B cell (primary cell): ENCODE data around the gene ZNF729. TPM values are rescaled to one million over a fixed set of nuclear protein-coding genes. Genes with fewer than 3 reads are reported as not detected.

Source experiments
- ATAC-seq: fragments of 200-7000 bp; cut with Tn5 transposase; one replicate; pipeline ENCODE4 v1.10.0; 2021; ENCODE audit warnings: low read depth, mild to moderate bottlenecking, moderate number of reproducible peaks, moderate library complexity
- CTCF ChIA-PET: fragments of 350-600 bp; sonication (Branson Sonifier 250); formaldehyde crosslinking; loops from one replicate; lab custom pipeline; 2021; ENCODE audit warnings: antibody characterized with exemption, inconsistent platforms; lab: Charles Lee
- POLR2A ChIA-PET: fragments of 350-600 bp; sonication (Branson Sonifier 250); formaldehyde crosslinking; loops from one replicate; lab custom pipeline; 2021; ENCODE audit warnings: antibody characterized with exemption; lab: Charles Lee
- DNase-seq: peaks from one replicate; pipeline ENCODE4 v3.0.0; 2013
- H2AFZ ChIP-seq: 2 replicates; pipeline ENCODE4 v1.6.1; 2012; ENCODE audit warnings: mild to moderate bottlenecking, low read depth, low read length; ENCODE audit not compliant: insufficient read depth, poor library complexity, severe bottlenecking
- H3K27ac ChIP-seq, 2 donors: 1 replicate in 1 of 2; 2 replicates in 1 of 2; pipeline ENCODE4 v1.5.1; 2012 to 2013; ENCODE audit warnings: low read length in 2 of 2, mild to moderate bottlenecking in 2 of 2, moderate library complexity in 1 of 2
- H3K27me3 ChIP-seq, 4 experiments: fragments of 200-600 bp in 1 of 4; sonication (generic) in 1 of 4; replicated peaks in 1 of 4; 1 replicate in 2 of 4; 2 replicates in 2 of 4; pipeline versions ENCODE4 v1.6.1 to v1.7.0; 2013 to 2016; ENCODE audit warnings: low read length in 3 of 4, mild to moderate bottlenecking in 2 of 4, mixed read lengths in 1 of 4, moderate library complexity in 1 of 4; ENCODE audit not compliant: insufficient read depth in 4 of 4, control insufficient read depth in 3 of 4; ENCODE audit errors: control extremely low read depth in 1 of 4
- H3K36me3 ChIP-seq, 2 experiments: replicated peaks in 1 of 2; 1 replicate in 1 of 2; 2 replicates in 1 of 2; pipeline versions ENCODE4 v1.6.1 to v1.7.1; 2013; ENCODE audit warnings: low read length in 1 of 2; ENCODE audit not compliant: insufficient read depth in 2 of 2, control insufficient read depth in 1 of 2; ENCODE audit errors: control extremely low read depth in 1 of 2, extremely low read depth in 1 of 2
- H3K4me1 ChIP-seq, 2 donors: fragments of 200-600 bp in 1 of 2; sonication (generic) in 1 of 2; 1 replicate in 1 of 2; 2 replicates in 1 of 2; pipeline versions ENCODE4 v1.5.1 to v1.6.1; 2013 to 2017; ENCODE audit warnings: low read length in 2 of 2; ENCODE audit not compliant: control insufficient read depth in 2 of 2, insufficient read depth in 2 of 2
- H3K4me2 ChIP-seq: replicated peaks from 2 replicates; pipeline ENCODE3; 2012; ENCODE audit warnings: mild to moderate bottlenecking, low read depth, low read length; ENCODE audit not compliant: poor library complexity, severe bottlenecking
- H3K4me3 ChIP-seq, 5 experiments: fragments of 200-600 bp in 1 of 5; sonication (generic) in 1 of 5; 1 replicate in 3 of 5; 2 replicates in 2 of 5; pipeline versions ENCODE4 v1.5.1 to v1.7.0; 2011 to 2016; ENCODE audit warnings: low read length in 4 of 5, mild to moderate bottlenecking in 4 of 5, low read depth in 2 of 5, control low read depth in 1 of 5, moderate library complexity in 1 of 5; ENCODE audit not compliant: insufficient read depth in 1 of 5; ENCODE audit errors: control extremely low read depth in 1 of 5, extremely low read depth in 1 of 5
- H3K79me2 ChIP-seq: fragments of 200-600 bp; sonication (generic); one replicate; pipeline ENCODE4 v1.6.0; 2016; ENCODE audit warnings: low read length; ENCODE audit not compliant: control insufficient read depth, insufficient read depth
- H3K9ac ChIP-seq: fragments of 200-600 bp; sonication (generic); 2 replicates; pipeline ENCODE4 v1.6.1; 2017; ENCODE audit warnings: mild to moderate bottlenecking, low read length, moderate library complexity
- H3K9me3 ChIP-seq, 3 donors: one replicate each; pipeline versions ENCODE4 v1.6.1 to v1.7.1; 2013; ENCODE audit warnings: low read length in 2 of 3; ENCODE audit not compliant: control insufficient read depth in 2 of 3, insufficient read depth in 1 of 3; ENCODE audit errors: control extremely low read depth in 1 of 3
- H4K20me1 ChIP-seq: 2 replicates; pipeline ENCODE4 v1.6.0; 2012; ENCODE audit warnings: mild to moderate bottlenecking, low read length; ENCODE audit not compliant: insufficient read depth, control insufficient read depth, poor library complexity, severe bottlenecking
- H3K27ac Mint-ChIP-seq: one replicate; pipeline ENCODE4 v1.8.0; 2021; ENCODE audit warnings: mixed read lengths
- H3K27me3 Mint-ChIP-seq: one replicate; pipeline ENCODE4 v1.8.0; 2021; ENCODE audit warnings: mixed read lengths
- H3K4me1 Mint-ChIP-seq: one replicate; pipeline ENCODE4 v1.8.0; 2021; ENCODE audit warnings: mixed read lengths
- H3K4me3 Mint-ChIP-seq: one replicate; pipeline ENCODE4 v1.8.0; 2021; ENCODE audit warnings: mixed read lengths
- H3K9me3 Mint-ChIP-seq: one replicate; pipeline ENCODE4 v1.8.0; 2022; ENCODE audit warnings: mixed read lengths; ENCODE audit not compliant: insufficient read depth
- CTCF ChIP-seq: fragments of 200-600 bp; IDR thresholded peaks from one replicate; pipeline ENCODE4 v1.8.0; 2022; ENCODE audit warnings: antibody characterized with exemption, mild to moderate bottlenecking
- EZH2 ChIP-seq: IDR thresholded peaks from 2 replicates; pipeline ENCODE4 v1.6.1; 2012; ENCODE audit warnings: borderline replicate concordance, low read depth, mild to moderate bottlenecking, moderate library complexity, low read length; ENCODE audit not compliant: insufficient read depth, poor library complexity, severe bottlenecking
- WGBS: methylation state at CpG from one replicate; pipeline ENCODE4 v1.1.5; 2013; ENCODE audit warnings: missing lambda C conversion rate; ENCODE audit not compliant: insufficient coverage; 5-methylcytosine and 5-hydroxymethylcytosine counted together
- intact Hi-C: fragments of 100-400 bp; cut with micrococcal nuclease; formaldehyde crosslinking; loops from one replicate; pipeline ENCODE4 v1.10.0; 2022
- polyA plus RNA-seq: library from polyadenylated mRNA; depleted of rRNA; stranded (reverse); fragments of >200 nt; gene quantifications from 2 replicates; pipeline ENCODE4 v1.2.3, GENCODE V29; 2012
- small RNA-seq: library from RNA; depleted of rRNA; stranded (forward); fragments of <200 nt; gene quantifications from one replicate; pipeline ENCODE3, GENCODE V24; 2012; ENCODE audit warnings: low replicate concordance, low read depth; ENCODE audit not compliant: insufficient read length
- total RNA-seq, 2 donors: library from RNA; stranded (reverse); fragments of 120-200 nt in 1 of 2; gene quantifications; 1 replicate in 1 of 2; 2 replicates in 1 of 2; pipeline versions ENCODE4 v1.2.3 to v1.2.4, GENCODE V29; 2013 to 2022

Gene ZNF729
- total and polyA plus RNA-seq, 2 donors (not counting 1 experiment from before 2014, with no cell fraction given) = not detected

DNA sequence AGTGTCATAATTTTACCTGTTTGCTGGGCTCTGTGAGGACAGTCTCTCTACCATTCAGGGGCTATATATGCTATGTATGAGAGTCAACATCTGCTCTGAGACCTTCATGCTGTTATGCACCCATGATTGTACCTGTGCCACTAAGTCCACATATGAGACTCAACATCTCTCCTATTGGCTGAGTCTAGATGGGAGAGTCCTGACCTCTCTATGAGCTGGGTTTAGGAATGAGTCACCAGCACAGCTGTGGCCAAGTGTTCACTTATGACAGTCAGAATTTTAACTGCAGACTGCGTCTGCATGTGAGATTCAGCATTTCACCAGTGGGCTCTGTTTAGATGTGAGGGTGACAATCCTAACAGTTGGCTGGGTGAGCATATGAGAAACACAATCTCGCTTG, 49.5 kb downstream of the ZNF729 start:
- Mint-ChIP-seq H3K4me1 (no peaks in the 10 kb centered on the region), H3K4me3 (no peak overlapping the region), H3K27me3 (no peaks in the 10 kb centered on the region), H3K27ac (no peak overlapping the region), H3K9me3 (peaks cover 17% of the 10 kb centered on the region)
- DNase-seq (no peak), ATAC-seq (no peak)
- ChIA-PET POLR2A (no interaction called here), CTCF (no interaction called here)
- peaks cover 1 to 4% (median 3%) of the 10 kb centered on the region in 3 donors for H3K9me3 ChIP-seq
- no peaks in the 10 kb centered on the region for H3K27me3 ChIP-seq
- no peaks in the 10 kb centered on the region for H4K20me1 ChIP-seq
- intact Hi-C loops = no loop called here
- no peak overlapping the region for H3K27ac ChIP-seq
- WGBS = 90% methylated on average over 1 of the region's 2 CpGs
- H3K4me2 ChIP-seq = no peak overlapping the region
- no peak overlapping the region for H3K4me3 ChIP-seq
- no peak overlapping the region for H3K9ac ChIP-seq
- no peaks in the 10 kb centered on the region for H3K36me3 ChIP-seq
- H3K79me2 ChIP-seq = no peaks in the 10 kb centered on the region
- TF ChIP-seq EZH2 = no peak
- TF ChIP-seq CTCF = no peak
- H3K4me1 ChIP-seq = no peaks in the 10 kb centered on the region
- no peak overlapping the region for H2AFZ ChIP-seq

- no peak overlapping the region for H3K27ac Mint-ChIP-seq
- no peaks in the 10 kb centered on the region for H3K4me1 Mint-ChIP-seq
- Histone ChIP-seq H2AFZ (no peak overlapping the region), H3K9me3 (peaks cover 0 to 22% (median 2%) of the 10 kb centered on the region in 3 donors), H3K36me3 (no peaks in the 10 kb centered on the region), H3K79me2 (no peaks in the 10 kb centered on the region), H3K4me3 (no peak overlapping the region), H3K4me1 (no peaks in the 10 kb centered on the region), H3K4me2 (no peak overlapping the region), H4K20me1 (no peaks in the 10 kb centered on the region), H3K9ac (no peak overlapping the region), H3K27me3 (no peaks in the 10 kb centered on the region), H3K27ac (no peak overlapping the region)
- no peak for ATAC-seq
- CTCF ChIA-PET = no interaction called here
- 63% methylated on average over 2 of the region's 2 CpGs for WGBS
- H3K27me3 Mint-ChIP-seq = no peaks in the 10 kb centered on the region
- DNase-seq = no peak
- POLR2A ChIA-PET = no interaction called here
- intact Hi-C loops = no loop called here
- peaks cover 15% of the 10 kb centered on the region for H3K9me3 Mint-ChIP-seq
- TF ChIP-seq CTCF (no peak), EZH2 (no peak)
- H3K4me3 Mint-ChIP-seq = no peak overlapping the region
Measured at GRCh38 chr19:22354665-22355064, 68.4 kb downstream of the ZNF729 start.

Small RNA genes lying within 50 kb of the gene (small RNA-seq; reads per million reads assigned to genes)
- gene AC011494.1 = not detected

Other genes starting within 250 kb of the ZNF729 start
- 14.3 and 15.6 TPM in 2 replicates for gene ZNF257, start 234.0 kb upstream of the ZNF729 start, total RNA-seq
- 2.9 and 3.4 TPM in 2 replicates for gene ZNF257, start 234.0 kb upstream of the ZNF729 start, polyA plus RNA-seq
- 0.22 and 0.44 TPM in 2 replicates for gene ZNF676, start 89.5 kb upstream of the ZNF729 start, total RNA-seq
- gene ZNF676, start 89.5 kb upstream of the ZNF729 start, polyA plus RNA-seq = 0.06 and 0.09 TPM in 2 replicates
- 0.71 TPM in 1 of 2 replicates, not detected in the other for gene ZNF98, start 135.9 kb downstream of the ZNF729 start, total RNA-seq
- not detected in 2 replicates for gene ZNF98, start 135.9 kb downstream of the ZNF729 start, polyA plus RNA-seq